ENCODE data around the gene NCF2.
A peak's percentile ranks its signal among the peaks of the same experiment; 100 is the strongest.
"Not testable (repeated sequence)": the region's sequence is repeated elsewhere in the genome, so short reads cannot be mapped to it uniquely, and the experiment has no call there.

NCF2 gene

GRCh38 chr1:183590244-183591191 lies at the start of gene NCF2:
TSS of gene NCF2 (minus strand) at chr1:183590459. CDS start at chr1:183590329, 130 bp downstream.
- no peak for DNase-seq (ENCODE audit: low read depth, low spot score)

GRCh38 chr1:183638649-183639387 lies 48.6 kb upstream of the NCF2 start:
- no peak for DNase-seq (ENCODE audit: low read depth, low spot score)

- no peak for DNase-seq (ENCODE audit: low read depth, low spot score)
Measured at GRCh38 chr1:183636783-183637182, 46.5 kb upstream of the NCF2 start.

GRCh38 chr1:183636334-183636682 lies 46.0 kb upstream of the NCF2 start:
- no peak for DNase-seq (ENCODE audit: low read depth, low spot score)

GRCh38 chr1:183635606-183636333 lies 45.5 kb upstream of the NCF2 start, which contains the start of gene ARPC5:
TSS of gene ARPC5 (minus strand) at chr1:183635783. CDS start at chr1:183635659, 124 bp downstream.
- peak; percentile 95 for DNase-seq (ENCODE audit: low read depth, low spot score)

- DNase-seq (ENCODE audit: low read depth, low spot score) = no peak
Measured at GRCh38 chr1:183635099-183635605, 44.9 kb upstream of the NCF2 start.

- no peak for DNase-seq (ENCODE audit: low read depth, low spot score)
Measured at GRCh38 chr1:183634429-183635065, 44.3 kb upstream of the NCF2 start.

- no peak for DNase-seq (ENCODE audit: low read depth, low spot score)
Measured at GRCh38 chr1:183633676-183634343, 43.6 kb upstream of the NCF2 start.

- no peak for DNase-seq (ENCODE audit: low read depth, low spot score)
Measured at GRCh38 chr1:183632964-183633363, 42.7 kb upstream of the NCF2 start.

- DNase-seq (ENCODE audit: low read depth, low spot score) = no peak
Measured at GRCh38 chr1:183632114-183632513, 41.9 kb upstream of the NCF2 start.

- no peak for DNase-seq (ENCODE audit: low read depth, low spot score)
Measured at GRCh38 chr1:183630748-183631147, 40.5 kb upstream of the NCF2 start.

GRCh38 chr1:183628537-183628936 lies 38.3 kb upstream of the NCF2 start:
- DNase-seq (ENCODE audit: low read depth, low spot score) = no peak

- not testable (repeated sequence) for DNase-seq (ENCODE audit: low read depth, low spot score)
Measured at GRCh38 chr1:183626236-183626635, 36.0 kb upstream of the NCF2 start.

GRCh38 chr1:183622884-183623785 lies 32.9 kb upstream of the NCF2 start:
- DNase-seq (ENCODE audit: low read depth, low spot score) = no peak

- no peak for DNase-seq (ENCODE audit: low read depth, low spot score)
Measured at GRCh38 chr1:183622013-183622412, 31.8 kb upstream of the NCF2 start.

- no peak for DNase-seq (ENCODE audit: low read depth, low spot score)
Measured at GRCh38 chr1:183620311-183620710, 30.1 kb upstream of the NCF2 start.

GRCh38 chr1:183619781-183620180 lies 29.5 kb upstream of the NCF2 start:
- DNase-seq (ENCODE audit: low read depth, low spot score) = no peak

- DNase-seq (ENCODE audit: low read depth, low spot score) = not testable (repeated sequence)
Measured at GRCh38 chr1:183618202-183618601, 27.9 kb upstream of the NCF2 start.

- DNase-seq (ENCODE audit: low read depth, low spot score) = not testable (repeated sequence)
Measured at GRCh38 chr1:183612975-183613374, 22.7 kb upstream of the NCF2 start.

GRCh38 chr1:183612407-183612806 lies 22.1 kb upstream of the NCF2 start:
- DNase-seq (ENCODE audit: low read depth, low spot score) = no peak

All from activated naive CD8-positive, alpha-beta T cell treated with anti-CD3 and anti-CD28 coated beads, Interleukin-2, amount 50 U/mL, for 16 hours (primary cell).